HUES64 (cell line): ENCODE data around the gene UBE2S.
"Not testable (repeated sequence)": the region's sequence is repeated elsewhere in the genome, so short reads cannot be mapped to it uniquely, and the experiment has no call there.

ENCODE experiments used
- H3K27ac ChIP-seq: 2 replicates; pipeline ENCODE4 v1.7.0; 2013; ENCODE audit warnings: low read depth, low read length, inconsistent platforms
- H3K27me3 ChIP-seq: 2 replicates; pipeline ENCODE4 v1.6.1; 2013; ENCODE audit warnings: mild to moderate bottlenecking, low read length; ENCODE audit not compliant: insufficient read depth
- H3K36me3 ChIP-seq: 2 replicates; pipeline ENCODE4 v1.6.1; 2013; ENCODE audit warnings: mild to moderate bottlenecking, low read length; ENCODE audit not compliant: insufficient read depth
- H3K4me1 ChIP-seq: 2 replicates; pipeline ENCODE4 v1.6.1; 2013; ENCODE audit warnings: mild to moderate bottlenecking, low read length, moderate library complexity; ENCODE audit not compliant: insufficient read depth
- H3K4me3 ChIP-seq: 2 replicates; pipeline ENCODE4 v1.5.1; 2013; ENCODE audit warnings: mild to moderate bottlenecking, low read length, moderate library complexity
- H3K9ac ChIP-seq: 2 replicates; pipeline ENCODE4 v1.6.1; 2013; ENCODE audit warnings: mild to moderate bottlenecking, low read depth, low read length
- H3K9me3 ChIP-seq: 2 replicates; pipeline ENCODE4 v1.6.1; 2013; ENCODE audit warnings: low read depth, low read length; ENCODE audit not compliant: insufficient read depth
- WGBS: fragments of 150-250, 120-280 bp; methylation state at CpG from one replicate; pipeline ENCODE4 v1.1.7; 2013; ENCODE audit warnings: missing lambda C conversion rate; 5-methylcytosine and 5-hydroxymethylcytosine counted together

Gene UBE2S

GRCh38 chr19:55419624-55420236, 12.1 kb upstream of the UBE2S start:
- H3K9me3 ChIP-seq: no peaks in the 10 kb centered on the region
- 70% methylated on average over 5 of the region's 5 CpGs for WGBS
- no peak overlapping the region for H3K27ac ChIP-seq
- no peaks in the 10 kb centered on the region for H3K4me1 ChIP-seq
- no peaks in the 10 kb centered on the region for H3K36me3 ChIP-seq
- no peaks in the 10 kb centered on the region; the same call in 1 of the 2 replicates for H3K27me3 ChIP-seq
- H3K4me3 ChIP-seq: no peak overlapping the region
- H3K9ac ChIP-seq: no peak overlapping the region

DNA sequence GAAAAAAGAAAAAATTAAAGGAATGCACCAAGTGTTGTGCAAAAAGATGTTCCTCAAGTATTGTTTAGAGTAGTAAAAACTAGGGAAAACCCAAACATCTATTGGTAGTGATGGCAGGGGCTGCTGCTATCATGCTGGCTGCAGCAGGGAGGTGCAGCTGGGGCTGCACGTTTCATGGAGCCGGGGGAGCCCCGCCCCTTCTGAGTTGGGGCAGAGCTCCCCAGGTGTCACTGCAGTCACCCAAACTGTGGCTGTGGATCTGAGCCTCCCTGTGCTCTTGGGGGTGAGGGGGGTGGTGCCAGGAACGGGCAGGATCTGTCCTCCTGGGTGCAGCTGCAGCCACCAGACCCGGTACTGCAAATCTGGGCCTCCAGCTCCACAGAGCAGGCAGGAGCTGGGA, 11.5 kb upstream of the UBE2S start:
- 74% methylated on average over 5 of the region's 5 CpGs for WGBS
- H3K4me3 ChIP-seq: no peak overlapping the region
- no peaks in the 10 kb centered on the region; the same call in 1 of the 2 replicates for H3K27me3 ChIP-seq
- H3K27ac ChIP-seq: no peak overlapping the region
- H3K36me3 ChIP-seq: no peaks in the 10 kb centered on the region
- H3K4me1 ChIP-seq: no peaks in the 10 kb centered on the region
- no peaks in the 10 kb centered on the region for H3K9me3 ChIP-seq
- H3K9ac ChIP-seq: no peak overlapping the region

DNA sequence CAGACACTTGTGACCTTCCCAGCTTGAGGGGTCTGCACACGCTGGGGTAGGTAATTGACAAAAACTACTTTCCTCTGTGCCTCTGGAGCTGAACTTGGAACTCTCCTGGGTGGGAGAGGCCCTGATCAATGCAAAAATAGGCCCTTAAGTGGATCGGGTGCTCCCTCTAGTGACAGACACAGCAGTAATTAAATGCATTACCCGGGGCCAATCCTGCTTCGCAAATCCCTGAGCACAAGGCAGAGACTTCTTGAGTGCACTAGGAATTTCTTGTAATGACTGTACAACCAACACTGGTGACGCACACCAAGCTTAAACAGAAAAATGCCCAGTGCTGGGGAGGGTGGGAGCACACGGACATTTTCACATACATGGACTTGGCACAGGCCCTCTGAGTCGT, 10.6 kb upstream of the UBE2S start:
- Histone ChIP-seq H3K9ac (no peak overlapping the region), H3K27ac (no peak overlapping the region), H3K27me3 (no peaks in the 10 kb centered on the region), H3K9me3 (no peaks in the 10 kb centered on the region), H3K36me3 (no peaks in the 10 kb centered on the region), H3K4me1 (no peaks in the 10 kb centered on the region), H3K4me3 (no peak overlapping the region)
- WGBS: 22% methylated on average over 7 of the region's 7 CpGs

- WGBS: 89% methylated on average over 2 of the region's 2 CpGs
- Histone ChIP-seq H3K27me3 (peaks cover 6% of the 10 kb centered on the region; the same call in 1 of the 2 replicates), H3K9ac (no peak overlapping the region), H3K4me3 (no peak overlapping the region), H3K36me3 (peaks cover 17% of the 10 kb centered on the region), H3K9me3 (0 out of 2 replicates have a peak, but pooled peaks cover 2% of the 10 kb centered on the region), H3K27ac (no peak overlapping the region), H3K4me1 (peaks cover 12% of the 10 kb centered on the region)
Measured at GRCh38 chr19:55410168-55410567, 2.6 kb upstream of the UBE2S start.

DNA sequence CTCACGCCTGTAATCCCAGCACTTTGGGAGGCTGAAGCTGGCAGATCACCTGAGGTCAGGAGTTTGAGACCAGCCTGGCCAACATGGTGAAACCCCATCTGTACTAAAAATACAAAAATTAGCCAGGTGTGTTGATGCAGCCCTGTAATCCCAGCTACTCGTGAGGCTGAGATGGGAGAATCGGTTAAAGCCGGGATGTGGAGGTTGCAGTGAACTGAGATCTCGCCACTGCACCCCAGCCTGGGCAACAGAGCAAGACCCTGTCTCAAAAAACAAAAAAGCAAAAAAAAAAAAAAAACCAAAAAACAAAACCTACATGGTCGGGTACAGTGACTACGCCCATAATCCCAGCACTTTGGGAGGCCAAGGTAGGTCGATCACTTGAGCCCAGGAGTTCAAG, 1.6 kb upstream of the UBE2S start:
- not testable (repeated sequence) for H3K9me3 ChIP-seq, H3K9ac ChIP-seq, H3K4me3 ChIP-seq, H3K27ac ChIP-seq, H3K27me3 ChIP-seq
- H3K4me1 ChIP-seq: peaks cover 12% of the 10 kb centered on the region
- H3K36me3 ChIP-seq: peaks cover 23% of the 10 kb centered on the region
- WGBS: 94% methylated on average over 8 of the region's 8 CpGs

- Histone ChIP-seq H3K4me1 (peaks cover 12% of the 10 kb centered on the region), H3K9ac (peak overlapping the region; percentile 27), H3K27me3 (peaks cover 6% of the 10 kb centered on the region; the same call in 1 of the 2 replicates), H3K4me3 (peak overlapping the region; percentile 18; the same call in 1 of the 2 replicates), H3K36me3 (peaks cover 29% of the 10 kb centered on the region), H3K27ac (peak overlapping the region; percentile 81), H3K9me3 (0 out of 2 replicates have a peak, but pooled peaks cover 2% of the 10 kb centered on the region)
- WGBS: 74% methylated on average over 9 of the region's 9 CpGs
Measured at GRCh38 chr19:55408533-55408872, 915 bp upstream of the UBE2S start.

GRCh38 chr19:55407800-55408532, 378 bp upstream of the UBE2S start:
- peaks cover 12% of the 10 kb centered on the region for H3K4me1 ChIP-seq
- 0 out of 2 replicates have a peak, but pooled peaks cover 2% of the 10 kb centered on the region for H3K9me3 ChIP-seq
- H3K27ac ChIP-seq: peak overlapping the region; percentile 96
- peak overlapping the region; percentile 86 for H3K9ac ChIP-seq
- peaks cover 6% of the 10 kb centered on the region; the same call in 1 of the 2 replicates for H3K27me3 ChIP-seq
- peak overlapping the region; percentile 94 for H3K4me3 ChIP-seq
- WGBS: 1% methylated on average over 72 of the region's 72 CpGs
- H3K36me3 ChIP-seq: peaks cover 34% of the 10 kb centered on the region

DNA sequence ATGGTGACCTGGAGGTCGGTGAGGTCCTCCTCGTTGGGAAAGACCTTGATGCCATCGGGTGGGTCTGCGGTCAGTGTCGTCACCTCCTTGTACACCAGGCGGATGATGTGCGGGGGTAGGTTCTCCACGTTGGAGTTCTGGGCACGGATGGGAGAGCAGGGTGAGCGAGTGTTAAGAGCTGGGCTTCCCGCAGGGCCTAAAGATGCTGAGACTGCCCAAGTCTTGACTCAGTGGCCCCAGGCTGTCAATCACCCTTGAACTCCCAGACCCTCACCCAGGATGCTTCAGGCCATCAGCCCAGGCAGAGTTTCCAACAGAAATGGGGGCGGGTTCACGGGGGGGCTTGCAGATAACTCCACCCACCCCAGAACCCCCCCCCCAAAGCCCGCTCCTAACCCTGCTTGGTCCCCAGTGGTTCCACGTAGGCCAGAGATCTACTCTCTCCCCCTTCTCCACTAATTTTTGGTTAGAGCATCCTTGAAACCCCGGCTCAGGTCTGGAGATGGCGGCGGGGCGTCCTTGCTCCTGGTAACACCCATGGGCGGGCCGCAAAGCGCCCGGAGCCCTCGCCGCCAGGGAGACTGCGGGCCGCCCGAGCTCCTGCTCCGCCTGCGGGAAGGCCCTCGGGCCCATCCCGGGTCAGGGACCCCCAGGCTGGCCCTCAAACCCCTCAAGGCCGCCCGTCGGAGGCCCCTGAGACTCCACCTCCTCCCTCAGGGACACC, 600 bp downstream of the UBE2S start:
- Histone ChIP-seq H3K27ac (peak overlapping the region; percentile 96), H3K27me3 (peaks cover 6% of the 10 kb centered on the region; the same call in 1 of the 2 replicates), H3K9ac (peak overlapping the region; percentile 86), H3K36me3 (peaks cover 44% of the 10 kb centered on the region), H3K4me1 (peaks cover 12% of the 10 kb centered on the region), H3K9me3 (0 out of 2 replicates have a peak, but pooled peaks cover 2% of the 10 kb centered on the region), H3K4me3 (peak overlapping the region; percentile 94)
- 11% methylated on average over 35 of the region's 35 CpGs for WGBS

- H3K9ac ChIP-seq: peak overlapping the region; percentile 86
- H3K36me3 ChIP-seq: peaks cover 49% of the 10 kb centered on the region
- H3K4me3 ChIP-seq: peak overlapping the region; percentile 94
- peaks cover 12% of the 10 kb centered on the region for H3K4me1 ChIP-seq
- H3K9me3 ChIP-seq: 0 out of 2 replicates have a peak, but pooled peaks cover 2% of the 10 kb centered on the region
- 84% methylated on average over 14 of the region's 14 CpGs for WGBS
- H3K27me3 ChIP-seq: peaks cover 5% of the 10 kb centered on the region; the same call in 1 of the 2 replicates
- no peak overlapping the region for H3K27ac ChIP-seq
Measured at GRCh38 chr19:55406091-55406825, 1.3 kb downstream of the UBE2S start.

DNA sequence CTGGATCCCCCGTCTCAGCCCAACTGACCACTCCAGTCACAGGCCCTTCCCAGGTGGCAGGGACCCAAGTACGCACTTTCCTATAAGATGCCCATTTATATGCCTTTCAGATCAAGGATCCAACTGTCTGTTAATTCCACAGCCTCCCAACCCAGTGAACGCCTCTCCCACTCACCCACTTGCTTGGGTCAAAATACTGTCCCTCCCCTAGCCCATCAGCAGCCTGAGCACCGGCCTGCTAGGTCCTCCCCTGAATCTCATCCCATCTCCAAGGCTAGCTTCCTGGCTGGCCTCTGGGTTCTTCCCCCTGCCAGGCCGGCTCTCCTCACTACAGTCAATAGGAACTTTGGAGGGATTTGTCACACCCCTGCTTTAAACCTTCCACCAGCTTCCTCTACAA, 1.9 kb downstream of the UBE2S start:
- H3K9ac ChIP-seq: peak overlapping the region; percentile 5; the same call in 1 of the 2 replicates
- H3K36me3 ChIP-seq: peaks cover 54% of the 10 kb centered on the region
- H3K4me3 ChIP-seq: peak overlapping the region; percentile 94
- no peak overlapping the region for H3K27ac ChIP-seq
- peaks cover 12% of the 10 kb centered on the region for H3K4me1 ChIP-seq
- 0 out of 2 replicates have a peak, but pooled peaks cover 2% of the 10 kb centered on the region for H3K9me3 ChIP-seq
- 95% methylated on average over 5 of the region's 5 CpGs for WGBS
- no peaks in the 10 kb centered on the region for H3K27me3 ChIP-seq
